Body of pancreas (tissue), 4 donors: ENCODE data around the gene SPDYA. TPM values are rescaled to one million over a fixed set of nuclear protein-coding genes. Genes with fewer than 3 reads are reported as not detected.

Experiments used
- ATAC-seq: fragments of 150-250 bp; one replicate; pipeline ENCODE4 v1.9.1; 2016
- DNase-seq, 4 donors: peaks; one replicate each; pipeline ENCODE4 v3.0.0-alpha.2; 2019
- H3K27ac ChIP-seq, 4 donors: fragments of 200-600 bp; sonication (generic); 1 replicate in 3 of 4; 2 replicates in 1 of 4; pipeline versions ENCODE4 v1.5.1 to v1.6.1; 2016 to 2019; ENCODE audit warnings: mild to moderate bottlenecking in 1 of 4, mixed read lengths in 1 of 4, moderate library complexity in 1 of 4
- H3K27me3 ChIP-seq, 2 donors: fragments of 200-600 bp; sonication (generic); one replicate each; pipeline ENCODE4 v1.6.0; 2016; ENCODE audit warnings: mild to moderate bottlenecking in 1 of 2
- H3K36me3 ChIP-seq, 2 donors: fragments of 200-600 bp; sonication (generic); replicated peaks in 1 of 2; 2 replicates each; pipeline ENCODE4 v1.5.1; 2016; ENCODE audit warnings: low read depth in 2 of 2; ENCODE audit not compliant: insufficient read depth in 1 of 2
- H3K4me1 ChIP-seq: fragments of 200-600 bp; sonication (generic); one replicate; pipeline ENCODE4 v1.6.0; 2016
- H3K4me3 ChIP-seq, 2 donors: fragments of 200-600 bp; sonication (generic); 1 replicate in 1 of 2; 2 replicates in 1 of 2; pipeline ENCODE4 v1.5.1; 2016 to 2019
- H3K9me3 ChIP-seq, 3 donors: fragments of 200-600 bp; sonication (generic); 1 replicate in 2 of 3; 2 replicates in 1 of 3; pipeline ENCODE4 v1.5.1; 2016
- POLR2A ChIP-seq, 3 donors: fragments of 450-650 bp; IDR thresholded peaks; one replicate each; pipeline ENCODE4 v1.6.1; 2016; ENCODE audit warnings: antibody characterized with exemption in 3 of 3, mild to moderate bottlenecking in 2 of 3
- WGBS, 2 donors: methylation state at CpG; one replicate each; pipeline ENCODE4 v1.1.5; 2017; 5-methylcytosine and 5-hydroxymethylcytosine counted together
- intact Hi-C: fragments of 100-400 bp; cut with DNase I; formaldehyde crosslinking; loops from one replicate; pipeline ENCODE4 v1.15.1; 2023
- total RNA-seq, 2 donors: library from RNA; depleted of rRNA; stranded (reverse); fragments of >200 nt; gene quantifications; one replicate each; pipeline ENCODE4 v1.1.0, GENCODE V29; 2016
- TF ChIP-seq, protein P1 (sequence below), 7 experiments: fragments of 450-650 bp in 4 of 7; fragments of 200-600 bp in 3 of 7; sonication (generic) in 3 of 7; IDR thresholded peaks; one replicate each; pipeline ENCODE4 v1.5.1; 2016 to 2019; ENCODE audit warnings: antibody characterized with exemption in 7 of 7

SPDYA gene
- total RNA-seq, 2 donors from 2014 or later: 0.26 to 1.6 TPM

DNA sequence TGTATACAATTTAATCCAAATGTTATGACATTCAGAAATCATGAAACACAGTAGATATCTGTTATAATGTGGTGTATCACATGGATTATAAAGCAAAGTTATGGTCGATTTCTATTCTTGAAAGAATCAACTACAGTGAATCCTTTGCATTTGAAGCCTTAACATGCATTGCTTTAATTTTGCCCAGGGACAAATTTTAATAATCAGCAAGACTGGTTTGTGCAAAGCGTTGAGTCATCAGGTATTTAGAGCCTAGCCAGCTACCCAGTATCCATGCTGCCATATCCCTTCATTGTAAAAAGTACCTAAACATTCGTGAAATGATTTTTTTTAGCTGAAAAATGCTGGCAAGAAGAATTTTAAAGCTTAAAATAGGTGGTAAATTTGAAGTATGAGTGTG lies 8.9 kb upstream of the SPDYA start:
- TF ChIP-seq, protein P1, sequence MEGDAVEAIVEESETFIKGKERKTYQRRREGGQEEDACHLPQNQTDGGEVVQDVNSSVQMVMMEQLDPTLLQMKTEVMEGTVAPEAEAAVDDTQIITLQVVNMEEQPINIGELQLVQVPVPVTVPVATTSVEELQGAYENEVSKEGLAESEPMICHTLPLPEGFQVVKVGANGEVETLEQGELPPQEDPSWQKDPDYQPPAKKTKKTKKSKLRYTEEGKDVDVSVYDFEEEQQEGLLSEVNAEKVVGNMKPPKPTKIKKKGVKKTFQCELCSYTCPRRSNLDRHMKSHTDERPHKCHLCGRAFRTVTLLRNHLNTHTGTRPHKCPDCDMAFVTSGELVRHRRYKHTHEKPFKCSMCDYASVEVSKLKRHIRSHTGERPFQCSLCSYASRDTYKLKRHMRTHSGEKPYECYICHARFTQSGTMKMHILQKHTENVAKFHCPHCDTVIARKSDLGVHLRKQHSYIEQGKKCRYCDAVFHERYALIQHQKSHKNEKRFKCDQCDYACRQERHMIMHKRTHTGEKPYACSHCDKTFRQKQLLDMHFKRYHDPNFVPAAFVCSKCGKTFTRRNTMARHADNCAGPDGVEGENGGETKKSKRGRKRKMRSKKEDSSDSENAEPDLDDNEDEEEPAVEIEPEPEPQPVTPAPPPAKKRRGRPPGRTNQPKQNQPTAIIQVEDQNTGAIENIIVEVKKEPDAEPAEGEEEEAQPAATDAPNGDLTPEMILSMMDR (IDR thresholded peaks at IDR 0.05): no peak
- no peak for TF ChIP-seq POLR2A (IDR thresholded peaks at IDR 0.05)
- 90% methylated on average over 3 of the region's 3 CpGs for WGBS, 2 donors

GRCh38 chr2:28802975-28803429 lies 7.6 kb upstream of the SPDYA start:
- Histone ChIP-seq H3K4me3 (no peak overlapping the region), H3K4me1 (no peaks in the 10 kb centered on the region), H3K27me3 (no peaks in the 10 kb centered on the region), H3K27ac (no peak overlapping the region), H3K9me3 (no peaks in the 10 kb centered on the region), H3K36me3 (peaks cover 0 to 5% of the 10 kb centered on the region in 2 donors)
- WGBS, 2 donors: 84 to 85% methylated on average over 4 of the region's 4 CpGs
- intact Hi-C loops: no loop called here
- TF ChIP-seq POLR2A (IDR thresholded peaks at IDR 0.05): no peak
- TF ChIP-seq, protein P1 (IDR thresholded peaks at IDR 0.05): no peak
- DNase-seq (no peak), ATAC-seq (no peak)

More for the DNA sequence above, 8.9 kb upstream of the SPDYA start:
- Histone ChIP-seq H3K9me3 (no peaks in the 10 kb centered on the region), H3K36me3 (peaks cover 0 to 5% of the 10 kb centered on the region in 2 donors), H3K27me3 (no peaks in the 10 kb centered on the region), H3K27ac (no peak overlapping the region), H3K4me3 (no peak overlapping the region), H3K4me1 (no peaks in the 10 kb centered on the region)
- ATAC-seq: no peak
- DNase-seq: no peak
- intact Hi-C loops: no loop called here

DNA sequence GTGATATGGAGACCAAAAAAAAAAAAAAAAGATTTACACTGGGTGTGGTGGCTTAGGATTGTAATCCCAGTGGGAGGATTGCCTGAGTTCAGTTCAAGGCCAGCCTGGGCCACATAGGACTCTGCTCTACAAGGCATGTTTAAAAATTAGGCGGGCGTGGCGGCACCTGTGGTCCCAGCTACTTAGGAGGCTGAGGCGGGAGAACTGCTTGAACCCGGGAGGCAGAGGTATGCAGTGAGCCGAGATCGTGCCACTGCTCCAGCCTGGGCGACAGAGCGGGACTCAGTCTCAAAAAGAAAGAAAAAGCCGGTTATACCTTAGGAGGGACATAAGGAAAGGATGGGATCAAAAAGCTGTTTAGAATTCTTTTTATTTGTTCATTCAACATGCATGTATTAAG lies 707 bp upstream of the SPDYA start:
- no peaks in the 10 kb centered on the region for H3K27me3 ChIP-seq
- WGBS, 2 donors: 64 to 79% methylated on average over 10 of the region's 10 CpGs
- H3K27ac ChIP-seq: no peak overlapping the region
- DNase-seq (peak in 1 of 4 donors; percentile 14), ATAC-seq (no peak)
- no peaks in the 10 kb centered on the region for H3K9me3 ChIP-seq
- intact Hi-C loops: no loop called here
- peaks cover 12% of the 10 kb centered on the region for H3K4me1 ChIP-seq
- TF ChIP-seq, protein P1 (IDR thresholded peaks at IDR 0.05): no peak
- no peak for TF ChIP-seq POLR2A (IDR thresholded peaks at IDR 0.05)
- H3K4me3 ChIP-seq: no peak overlapping the region
- H3K36me3 ChIP-seq: peaks cover 0 to 3% of the 10 kb centered on the region in 2 donors

DNA sequence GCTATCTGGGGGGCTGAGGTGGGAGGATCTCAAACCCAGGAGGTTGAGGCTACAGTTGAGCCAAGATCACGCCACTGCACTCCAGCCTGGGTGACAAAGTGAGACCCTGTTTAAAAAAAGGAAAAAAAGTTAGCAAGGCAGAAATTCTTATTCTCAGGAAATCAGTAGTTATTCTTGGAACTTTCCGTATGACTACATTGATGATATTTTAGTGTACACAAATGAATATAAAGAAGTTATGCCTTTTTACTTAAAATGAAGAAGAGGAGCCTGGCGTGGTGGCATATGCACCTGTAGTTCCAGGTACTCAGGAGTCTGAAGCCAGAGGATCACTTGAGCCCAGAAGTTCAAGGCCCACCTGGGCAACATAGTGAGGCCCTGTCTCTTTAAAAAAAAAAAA lies 7.4 kb downstream of the SPDYA start:
- 86 to 91% methylated on average over 3 of the region's 3 CpGs for WGBS, 2 donors
- TF ChIP-seq, protein P1 (IDR thresholded peaks at IDR 0.05): no peak

GRCh38 chr2:28821295-28821958 lies 10.8 kb downstream of the SPDYA start:
- Histone ChIP-seq H3K4me3 (no peak overlapping the region), H3K4me1 (no peaks in the 10 kb centered on the region), H3K36me3 (no peaks in the 10 kb centered on the region), H3K9me3 (no peaks in the 10 kb centered on the region), H3K27me3 (no peaks in the 10 kb centered on the region), H3K27ac (no peak overlapping the region)
- ATAC-seq: peak; percentile 80
- intact Hi-C loops: no loop called here
- DNase-seq: peak; percentile 57 to 66 (median 62)
- 3 to 5% methylated on average over 8 of the region's 8 CpGs for WGBS, 2 donors
- no peak for TF ChIP-seq POLR2A (IDR thresholded peaks at IDR 0.05)
- TF ChIP-seq, protein P1 (IDR thresholded peaks at IDR 0.05): peak; percentile 26 to 77 (median 72)

More for the DNA sequence above, 7.4 kb downstream of the SPDYA start:
- H3K27me3 ChIP-seq: no peaks in the 10 kb centered on the region
- H3K4me1 ChIP-seq: no peaks in the 10 kb centered on the region
- H3K27ac ChIP-seq: no peak overlapping the region
- no peak overlapping the region for H3K4me3 ChIP-seq
- intact Hi-C loops: no loop called here
- DNase-seq: no peak
- no peaks in the 10 kb centered on the region for H3K36me3 ChIP-seq
- no peaks in the 10 kb centered on the region for H3K9me3 ChIP-seq
- no peak for ATAC-seq
